Activated T-helper 17 cell treated with anti-CD3 and anti-CD28 coated beads, Interleukin-2, amount 50 U/mL, for 72 hours (primary cell): ENCODE measurements around the gene XRCC5. TPM values are rescaled to one million over a fixed set of nuclear protein-coding genes. Genes with fewer than 3 reads are reported as not detected.

Experiments used
- ATAC-seq: fragments of 150-1000 bp; cut with Tn5 transposase; replicated peaks from 2 replicates; pipeline ENCODE4 v1.10.0; 2021; ENCODE audit warnings: mild to moderate bottlenecking, moderate library complexity
- H3K27ac Mint-ChIP-seq: one replicate; pipeline ENCODE4 v1.8.0; 2022; ENCODE audit warnings: mixed read lengths
- H3K27me3 Mint-ChIP-seq: one replicate; pipeline ENCODE4 v1.8.0; 2022; ENCODE audit warnings: mixed read lengths
- H3K36me3 Mint-ChIP-seq: one replicate; pipeline ENCODE4 v1.8.0; 2022; ENCODE audit warnings: low read depth, mild to moderate bottlenecking, mixed read lengths
- H3K4me1 Mint-ChIP-seq: one replicate; pipeline ENCODE4 v1.8.0; 2022; ENCODE audit warnings: mixed read lengths
- H3K4me3 Mint-ChIP-seq: one replicate; pipeline ENCODE4 v1.8.0; 2022; ENCODE audit warnings: mild to moderate bottlenecking, mixed read lengths
- H3K9me3 Mint-ChIP-seq: one replicate; pipeline ENCODE4 v1.8.0; 2022; ENCODE audit warnings: mixed read lengths
- total RNA-seq, 2 donors: library from RNA; stranded (reverse); gene quantifications; one replicate each; pipeline ENCODE4 v1.2.3, GENCODE V29; 2022

The XRCC5 gene
- total RNA-seq, 2 donors from 2014 or later: 391 to 617 TPM

- H3K27ac Mint-ChIP-seq: no peak overlapping the region
- no peaks in the 10 kb centered on the region for H3K36me3 Mint-ChIP-seq
- peaks cover 6% of the 10 kb centered on the region for H3K4me1 Mint-ChIP-seq
- no peak overlapping the region for H3K4me3 Mint-ChIP-seq
- H3K9me3 Mint-ChIP-seq: no peaks in the 10 kb centered on the region
- ATAC-seq: peak; percentile 24
- H3K27me3 Mint-ChIP-seq: no peaks in the 10 kb centered on the region
Observed at GRCh38 chr2:216147172-216148131, 38.3 kb downstream of the XRCC5 start.

DNA sequence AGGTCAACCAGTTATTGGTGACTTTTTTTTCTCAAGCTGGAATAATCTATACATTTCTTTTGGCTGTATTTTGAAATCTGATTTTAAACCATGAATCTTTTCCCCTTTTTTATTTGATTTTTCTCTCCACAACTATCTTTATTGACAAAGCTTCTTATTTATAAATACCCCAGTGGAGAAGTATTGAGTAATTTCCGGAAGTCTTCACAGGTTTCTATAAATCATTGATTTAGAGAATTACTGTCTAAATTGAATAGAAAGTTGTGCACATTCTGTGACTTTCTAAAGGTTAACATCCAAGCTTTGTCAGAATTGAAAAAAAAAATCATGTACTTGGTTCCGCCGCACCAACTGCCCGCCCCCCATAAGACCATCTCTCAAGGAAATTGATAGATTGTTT is 39.8 kb downstream of the XRCC5 start:
- ATAC-seq: no peak
- Mint-ChIP-seq H3K9me3 (no peaks in the 10 kb centered on the region), H3K4me1 (peaks cover 12% of the 10 kb centered on the region), H3K27ac (no peak overlapping the region), H3K36me3 (no peaks in the 10 kb centered on the region), H3K27me3 (no peaks in the 10 kb centered on the region), H3K4me3 (no peak overlapping the region)

DNA sequence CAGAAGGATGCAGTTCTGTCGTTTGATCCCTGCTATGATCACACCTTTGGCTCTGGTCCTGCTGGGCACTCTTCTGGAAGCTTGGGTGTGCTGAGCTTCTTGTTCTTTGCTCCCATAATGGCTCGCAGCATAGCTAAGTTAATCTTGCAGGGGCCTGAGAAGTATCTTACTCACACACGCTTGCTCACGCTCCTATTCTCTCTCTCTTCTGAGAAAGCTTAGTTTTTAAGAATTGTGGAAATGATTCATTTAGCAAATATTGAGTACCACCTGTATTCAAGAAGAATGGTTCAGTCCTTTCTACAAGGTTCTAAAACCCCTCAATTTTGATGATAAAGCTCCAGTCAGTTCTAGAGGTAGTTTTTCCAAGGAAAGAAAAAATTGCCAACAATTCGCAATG is 40.6 kb downstream of the XRCC5 start:
- H3K9me3 Mint-ChIP-seq: no peaks in the 10 kb centered on the region
- H3K27me3 Mint-ChIP-seq: no peaks in the 10 kb centered on the region
- H3K36me3 Mint-ChIP-seq: no peaks in the 10 kb centered on the region
- H3K4me1 Mint-ChIP-seq: peaks cover 12% of the 10 kb centered on the region
- H3K27ac Mint-ChIP-seq: peak overlapping the region; percentile 63
- ATAC-seq: no peak
- no peak overlapping the region for H3K4me3 Mint-ChIP-seq

DNA sequence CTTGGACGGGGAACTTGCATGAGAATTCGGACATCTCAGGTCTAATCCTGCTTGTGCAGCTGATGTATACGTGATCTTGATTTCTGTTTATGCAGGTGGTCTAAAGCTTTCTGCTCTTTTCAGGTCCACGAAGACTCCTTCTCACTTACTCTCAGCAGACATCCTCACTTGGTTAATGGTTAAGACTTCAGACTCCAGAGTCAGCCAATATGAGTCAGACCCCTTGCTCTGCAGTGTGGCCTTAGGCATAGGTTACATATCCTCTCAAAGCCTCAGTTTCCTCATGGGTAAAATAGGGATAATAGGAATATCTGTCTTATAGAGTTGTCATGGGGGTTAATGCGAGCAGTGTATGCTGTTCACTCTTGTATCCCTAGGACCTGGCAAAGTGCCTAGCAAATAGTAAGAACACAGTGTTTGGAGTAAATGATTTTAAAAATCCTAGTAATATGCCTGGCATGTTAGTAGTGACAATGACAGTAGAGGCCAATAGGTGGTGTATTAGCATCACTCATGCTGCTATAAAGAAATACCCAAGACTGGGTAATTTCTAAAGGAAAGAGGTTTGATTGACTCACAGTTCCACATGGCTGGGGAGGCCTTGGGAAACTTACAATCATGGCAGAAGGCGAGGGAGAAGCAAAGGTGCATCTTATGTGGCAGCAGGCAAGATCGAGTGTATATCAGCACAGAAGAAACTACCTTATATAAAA is 42.3 kb downstream of the XRCC5 start:
- no peaks in the 10 kb centered on the region for H3K27me3 Mint-ChIP-seq
- H3K4me1 Mint-ChIP-seq: peaks cover 14% of the 10 kb centered on the region
- peak overlapping the region; percentile 34 for H3K27ac Mint-ChIP-seq
- ATAC-seq: peak; percentile 45
- no peaks in the 10 kb centered on the region for H3K36me3 Mint-ChIP-seq
- no peak overlapping the region for H3K4me3 Mint-ChIP-seq
- no peaks in the 10 kb centered on the region for H3K9me3 Mint-ChIP-seq

DNA sequence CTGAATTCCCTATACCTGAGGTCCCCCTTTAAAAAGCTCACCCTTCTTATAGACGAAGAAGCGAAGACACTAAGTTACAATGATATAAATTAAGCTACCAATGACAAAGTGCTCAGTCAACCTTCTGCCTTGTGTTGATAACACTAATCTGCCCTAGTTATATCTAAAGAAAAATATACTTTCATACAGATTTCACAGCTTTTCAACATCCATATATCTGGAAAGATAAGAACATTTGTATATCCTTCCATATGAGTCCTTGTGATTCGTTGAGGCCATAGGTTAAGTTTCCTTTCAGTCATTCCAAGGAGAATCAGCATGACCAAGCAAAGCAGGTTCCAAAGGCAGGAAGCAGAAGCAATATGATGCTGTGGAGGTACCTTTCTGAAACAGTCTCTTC is 46.8 kb downstream of the XRCC5 start:
- no peaks in the 10 kb centered on the region for H3K36me3 Mint-ChIP-seq
- no peak for ATAC-seq
- no peaks in the 10 kb centered on the region for H3K27me3 Mint-ChIP-seq
- H3K27ac Mint-ChIP-seq: no peak overlapping the region
- H3K4me3 Mint-ChIP-seq: no peak overlapping the region
- no peaks in the 10 kb centered on the region for H3K9me3 Mint-ChIP-seq
- H3K4me1 Mint-ChIP-seq: peaks cover 17% of the 10 kb centered on the region

DNA sequence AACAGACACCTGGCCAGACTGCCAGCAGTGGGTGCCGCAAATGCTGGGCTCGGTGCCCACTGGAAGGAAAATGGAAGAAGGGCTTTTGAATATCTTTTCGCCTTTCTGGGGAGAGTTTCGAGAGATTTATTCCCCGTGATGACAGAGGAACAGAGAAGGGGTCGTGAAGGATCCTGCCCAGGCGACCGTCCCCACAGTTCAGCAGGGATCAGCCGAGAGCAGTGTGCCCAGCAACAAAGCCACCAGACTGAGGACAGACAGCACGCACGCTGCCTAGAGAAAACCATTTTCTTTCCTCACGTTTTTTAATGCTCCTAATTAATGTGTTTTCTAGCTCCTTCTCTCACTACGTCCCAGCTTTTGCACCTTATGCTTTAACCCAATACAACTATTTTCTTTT is 47.7 kb downstream of the XRCC5 start:
- no peaks in the 10 kb centered on the region for H3K36me3 Mint-ChIP-seq
- no peaks in the 10 kb centered on the region for H3K9me3 Mint-ChIP-seq
- no peaks in the 10 kb centered on the region for H3K27me3 Mint-ChIP-seq
- H3K4me3 Mint-ChIP-seq: no peak overlapping the region
- H3K27ac Mint-ChIP-seq: no peak overlapping the region
- no peak for ATAC-seq
- H3K4me1 Mint-ChIP-seq: peaks cover 13% of the 10 kb centered on the region

DNA sequence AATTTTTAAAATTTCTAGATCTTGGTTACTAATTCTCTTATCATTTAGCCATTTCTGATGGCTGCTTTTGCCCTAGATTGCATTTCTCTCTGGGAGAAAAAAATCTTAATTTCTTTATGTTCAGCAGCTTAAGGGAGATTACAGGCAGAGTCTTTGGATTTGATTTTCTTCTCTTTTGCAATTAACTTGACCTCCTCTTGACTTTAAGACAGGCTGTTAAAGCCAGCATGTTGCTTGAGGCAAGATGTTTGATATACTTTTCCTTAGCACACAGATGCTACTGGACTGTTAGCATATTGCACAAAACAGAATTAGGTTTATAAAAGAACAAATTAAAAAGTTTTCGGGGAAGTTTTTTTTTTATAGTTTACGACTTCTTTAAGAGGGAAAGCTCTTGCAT is 50.0 kb downstream of the XRCC5 start:
- H3K27me3 Mint-ChIP-seq: no peaks in the 10 kb centered on the region
- peaks cover 6% of the 10 kb centered on the region for H3K4me1 Mint-ChIP-seq
- H3K27ac Mint-ChIP-seq: no peak overlapping the region
- no peaks in the 10 kb centered on the region for H3K9me3 Mint-ChIP-seq
- no peak for ATAC-seq
- no peaks in the 10 kb centered on the region for H3K36me3 Mint-ChIP-seq
- no peak overlapping the region for H3K4me3 Mint-ChIP-seq

GRCh38 chr2:216159646-216160045 is 50.5 kb downstream of the XRCC5 start:
- no peaks in the 10 kb centered on the region for H3K9me3 Mint-ChIP-seq
- no peak overlapping the region for H3K4me3 Mint-ChIP-seq
- peaks cover 6% of the 10 kb centered on the region for H3K4me1 Mint-ChIP-seq
- ATAC-seq: no peak
- H3K36me3 Mint-ChIP-seq: no peaks in the 10 kb centered on the region
- no peaks in the 10 kb centered on the region for H3K27me3 Mint-ChIP-seq
- H3K27ac Mint-ChIP-seq: no peak overlapping the region

DNA sequence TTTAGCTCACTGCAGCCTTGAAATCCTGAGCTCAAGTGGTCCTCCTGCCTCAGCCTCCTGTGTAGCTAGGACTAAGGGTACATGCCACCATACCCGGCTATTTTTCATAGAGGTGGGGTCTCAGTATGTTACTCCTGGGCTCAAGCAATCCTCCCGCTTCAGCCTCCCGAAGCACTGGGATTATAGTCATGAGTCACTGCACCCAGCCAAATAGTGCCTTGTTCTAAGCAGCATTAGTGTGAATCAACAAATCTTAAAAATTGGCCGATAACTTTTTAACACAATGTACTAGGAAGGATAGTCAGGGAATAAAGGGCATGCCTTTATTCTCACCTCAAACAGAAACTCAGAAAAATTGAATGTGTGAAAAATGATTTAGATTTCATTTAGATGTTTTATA is 51.6 kb downstream of the XRCC5 start:
- no peak overlapping the region for H3K27ac Mint-ChIP-seq
- no peaks in the 10 kb centered on the region for H3K36me3 Mint-ChIP-seq
- H3K27me3 Mint-ChIP-seq: no peaks in the 10 kb centered on the region
- H3K9me3 Mint-ChIP-seq: no peaks in the 10 kb centered on the region
- H3K4me3 Mint-ChIP-seq: no peak overlapping the region
- ATAC-seq: no peak
- peaks cover 6% of the 10 kb centered on the region for H3K4me1 Mint-ChIP-seq

GRCh38 chr2:216161967-216162366 is 52.8 kb downstream of the XRCC5 start:
- H3K36me3 Mint-ChIP-seq: no peaks in the 10 kb centered on the region
- peaks cover 6% of the 10 kb centered on the region for H3K4me1 Mint-ChIP-seq
- no peak overlapping the region for H3K4me3 Mint-ChIP-seq
- no peak overlapping the region for H3K27ac Mint-ChIP-seq
- ATAC-seq: no peak
- no peaks in the 10 kb centered on the region for H3K9me3 Mint-ChIP-seq
- no peaks in the 10 kb centered on the region for H3K27me3 Mint-ChIP-seq

DNA sequence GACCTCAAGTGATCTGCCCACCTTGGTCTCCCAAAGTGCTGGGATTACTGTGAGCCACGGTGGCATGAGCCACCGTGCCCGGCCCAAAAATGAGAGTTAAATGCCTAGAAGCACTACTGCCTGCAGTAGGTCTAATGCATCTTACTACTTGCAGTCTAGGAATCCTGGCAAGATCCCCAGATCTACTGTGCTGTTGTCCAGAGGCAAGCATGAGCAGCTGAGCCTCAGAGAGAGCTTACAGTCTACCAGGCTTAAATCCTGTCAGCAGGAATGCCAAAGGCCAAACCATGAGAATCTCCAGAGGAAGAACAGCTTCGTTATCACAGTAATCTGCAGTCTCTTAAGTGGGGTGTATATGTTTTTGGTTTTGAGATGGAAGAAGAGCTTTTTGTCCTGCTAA is 54.4 kb downstream of the XRCC5 start:
- Mint-ChIP-seq H3K36me3 (no peaks in the 10 kb centered on the region), H3K27me3 (no peaks in the 10 kb centered on the region), H3K4me3 (no peak overlapping the region), H3K27ac (no peak overlapping the region), H3K9me3 (no peaks in the 10 kb centered on the region), H3K4me1 (peaks cover 6% of the 10 kb centered on the region)
- ATAC-seq: no peak

GRCh38 chr2:216164087-216164486 is 54.9 kb downstream of the XRCC5 start:
- peak overlapping the region; percentile 17 for H3K27ac Mint-ChIP-seq
- no peaks in the 10 kb centered on the region for H3K27me3 Mint-ChIP-seq
- peaks cover 11% of the 10 kb centered on the region for H3K4me1 Mint-ChIP-seq
- no peak overlapping the region for H3K4me3 Mint-ChIP-seq
- no peaks in the 10 kb centered on the region for H3K9me3 Mint-ChIP-seq
- no peaks in the 10 kb centered on the region for H3K36me3 Mint-ChIP-seq
- ATAC-seq: no peak

DNA sequence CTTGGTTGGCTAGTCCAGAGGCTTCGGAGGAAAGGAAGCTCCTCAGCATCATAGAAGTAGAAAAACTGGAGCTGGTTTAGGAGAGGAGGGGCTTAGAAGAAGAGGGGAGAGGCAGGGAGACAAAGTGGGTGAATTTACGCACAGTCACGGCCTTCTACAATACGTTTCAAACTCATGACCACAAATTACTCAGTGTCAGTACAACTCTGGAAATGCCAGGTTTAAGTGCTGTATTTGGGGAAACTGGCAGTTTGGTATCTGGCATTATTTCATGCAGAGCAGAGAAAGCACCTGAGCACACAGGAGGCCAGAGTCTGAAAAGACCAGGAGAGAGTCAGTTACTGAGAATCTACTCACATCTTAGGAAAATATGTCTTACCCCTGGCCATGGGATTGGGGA is 55.4 kb downstream of the XRCC5 start:
- ATAC-seq: no peak
- Mint-ChIP-seq H3K4me1 (peaks cover 12% of the 10 kb centered on the region), H3K27ac (peak overlapping the region; percentile 17)

GRCh38 chr2:216165711-216166110 is 56.6 kb downstream of the XRCC5 start:
- H3K9me3 Mint-ChIP-seq: no peaks in the 10 kb centered on the region
- H3K4me1 Mint-ChIP-seq: peaks cover 12% of the 10 kb centered on the region
- ATAC-seq: no peak
- no peaks in the 10 kb centered on the region for H3K27me3 Mint-ChIP-seq
- no peak overlapping the region for H3K27ac Mint-ChIP-seq
- no peak overlapping the region for H3K4me3 Mint-ChIP-seq
- H3K36me3 Mint-ChIP-seq: no peaks in the 10 kb centered on the region

More for the DNA sequence above, 55.4 kb downstream of the XRCC5 start:
- Mint-ChIP-seq H3K4me3 (no peak overlapping the region), H3K36me3 (no peaks in the 10 kb centered on the region), H3K9me3 (no peaks in the 10 kb centered on the region), H3K27me3 (no peaks in the 10 kb centered on the region)

- Mint-ChIP-seq H3K27ac (no peak overlapping the region), H3K4me1 (peaks cover 23% of the 10 kb centered on the region), H3K27me3 (no peaks in the 10 kb centered on the region), H3K36me3 (no peaks in the 10 kb centered on the region), H3K9me3 (no peaks in the 10 kb centered on the region), H3K4me3 (no peak overlapping the region)
- no peak for ATAC-seq
Observed at GRCh38 chr2:216169087-216169486, 59.9 kb downstream of the XRCC5 start.
